CD14-positive monocyte (primary cell): Measurements from ENCODE around the gene TMEM169. TPM values are rescaled to one million over a fixed set of nuclear protein-coding genes. Genes with fewer than 3 reads are reported as not detected.

Source experiments
- DNase-seq, 3 donors: peaks; one replicate each; pipeline ENCODE4 v3.0.0-alpha.2; 2011 to 2022
- H2AFZ ChIP-seq: 2 replicates; pipeline ENCODE4 v1.6.0; 2012; ENCODE audit warnings: mild to moderate bottlenecking, low read depth, low read length, inconsistent platforms; ENCODE audit not compliant: insufficient read depth, poor library complexity, severe bottlenecking
- H3K27ac ChIP-seq, 2 donors: 1 replicate in 1 of 2; 2 replicates in 1 of 2; pipeline ENCODE4 v1.5.1; 2012 to 2013; ENCODE audit warnings: low read length in 2 of 2, control low read depth in 1 of 2, inconsistent platforms in 1 of 2, low read depth in 1 of 2, mild to moderate bottlenecking in 1 of 2
- H3K27me3 ChIP-seq, 2 donors: one replicate each; pipeline versions ENCODE4 v1.6.0 to v1.6.1; 2011 to 2013; ENCODE audit warnings: low read length in 2 of 2; ENCODE audit not compliant: control insufficient read depth in 2 of 2, insufficient read depth in 2 of 2
- H3K36me3 ChIP-seq, 2 donors: replicated peaks in 1 of 2; 1 replicate in 1 of 2; 2 replicates in 1 of 2; pipeline versions ENCODE4 v1.5.1 to v1.6.1; 2012 to 2013; ENCODE audit warnings: low read length in 2 of 2, control low read depth in 1 of 2, inconsistent platforms in 1 of 2, mild to moderate bottlenecking in 1 of 2; ENCODE audit not compliant: insufficient read depth in 2 of 2, control insufficient read depth in 1 of 2
- H3K4me1 ChIP-seq, 2 donors: 1 replicate in 1 of 2; 2 replicates in 1 of 2; pipeline versions ENCODE4 v1.5.1 to v1.6.1; 2012 to 2013; ENCODE audit warnings: low read length in 2 of 2, control low read depth in 1 of 2, inconsistent platforms in 1 of 2, mild to moderate bottlenecking in 1 of 2, moderate library complexity in 1 of 2; ENCODE audit not compliant: insufficient read depth in 2 of 2, control insufficient read depth in 1 of 2
- H3K4me2 ChIP-seq: replicated peaks from 2 replicates; pipeline ENCODE3; 2012; ENCODE audit warnings: low read length, moderate library complexity, mild to moderate bottlenecking; ENCODE audit not compliant: poor library complexity, severe bottlenecking; ENCODE audit errors: extremely low read depth
- H3K4me3 ChIP-seq, 3 experiments: fragments of 200-600 bp in 1 of 3; sonication (generic) in 1 of 3; replicated peaks in 1 of 3; 1 replicate in 2 of 3; 2 replicates in 1 of 3; pipeline ENCODE4 v1.5.1; 2011 to 2013; ENCODE audit warnings: low read length in 3 of 3, mild to moderate bottlenecking in 3 of 3, control low read depth in 2 of 3, low read depth in 2 of 3, inconsistent platforms in 1 of 3, moderate library complexity in 1 of 3
- H3K79me2 ChIP-seq: 2 replicates; pipeline ENCODE4 v1.6.0; 2012; ENCODE audit warnings: mild to moderate bottlenecking, control low read depth, inconsistent platforms, low read length, moderate library complexity; ENCODE audit not compliant: insufficient read depth
- H3K9ac ChIP-seq: 2 replicates; pipeline ENCODE4 v1.6.0; 2017; ENCODE audit warnings: low read length, mild to moderate bottlenecking; ENCODE audit not compliant: insufficient read depth, poor library complexity, severe bottlenecking
- H3K9me3 ChIP-seq, 2 donors: replicated peaks in 1 of 2; 1 replicate in 1 of 2; 2 replicates in 1 of 2; pipeline versions ENCODE4 v1.5.1 to v1.6.1; 2012 to 2013; ENCODE audit warnings: low read length in 2 of 2, control low read depth in 1 of 2; ENCODE audit not compliant: control insufficient read depth in 1 of 2, insufficient read depth in 1 of 2
- H4K20me1 ChIP-seq: 2 replicates; pipeline ENCODE4 v1.6.0; 2012; ENCODE audit warnings: mild to moderate bottlenecking, low read length, control low read depth, moderate library complexity; ENCODE audit not compliant: insufficient read depth
- H3K27ac Mint-ChIP-seq, 7 donors: one replicate each; pipeline ENCODE4 v1.8.0; 2020; ENCODE audit warnings: mild to moderate bottlenecking in 7 of 7, mixed read lengths in 7 of 7, moderate library complexity in 6 of 7, inconsistent platforms in 2 of 7
- H3K27me3 Mint-ChIP-seq, 3 donors: one replicate each; pipeline ENCODE4 v1.8.0; 2021 to 2022; ENCODE audit warnings: low read depth in 3 of 3, mild to moderate bottlenecking in 3 of 3, mixed read lengths in 3 of 3, moderate library complexity in 3 of 3, inconsistent platforms in 1 of 3
- H3K36me3 Mint-ChIP-seq, 2 donors: one replicate each; pipeline ENCODE4 v1.8.0; 2020; ENCODE audit warnings: mixed read lengths in 2 of 2, inconsistent platforms in 1 of 2, mild to moderate bottlenecking in 1 of 2
- H3K4me1 Mint-ChIP-seq: one replicate; pipeline ENCODE4 v1.8.0; 2020; ENCODE audit warnings: mild to moderate bottlenecking, mixed read lengths
- H3K4me3 Mint-ChIP-seq, 2 donors: one replicate each; pipeline ENCODE4 v1.8.0; 2020; ENCODE audit warnings: mild to moderate bottlenecking in 2 of 2, mixed read lengths in 2 of 2, moderate library complexity in 1 of 2
- H3K9me3 Mint-ChIP-seq, 7 donors: one replicate each; pipeline ENCODE4 v1.8.0; 2020 to 2022; ENCODE audit warnings: mixed read lengths in 7 of 7, mild to moderate bottlenecking in 6 of 7, moderate library complexity in 6 of 7, inconsistent platforms in 2 of 7
- CTCF ChIP-seq: fragments of 200-600 bp; IDR thresholded peaks from one replicate; pipeline ENCODE4 v1.8.0; 2022; ENCODE audit warnings: antibody characterized with exemption, mild to moderate bottlenecking
- WGBS: methylation state at CpG from one replicate; pipeline ENCODE4 v1.1.5; 2013; ENCODE audit warnings: missing lambda C conversion rate; ENCODE audit not compliant: insufficient coverage; 5-methylcytosine and 5-hydroxymethylcytosine counted together
- intact Hi-C, 2 donors: fragments of 100-400 bp; cut with micrococcal nuclease; formaldehyde crosslinking; loops; one replicate each; pipeline versions ENCODE4 v1.15.0 to v1.15.1; 2023
- polyA plus RNA-seq, 3 donors: library from polyadenylated mRNA; depleted of rRNA in 1 of 3; unstranded in 2 of 3; stranded (reverse) in 1 of 3; fragments of 300-500 nt in 2 of 3; fragments of >200 nt in 1 of 3; fragmentation: Illumina TruSeq in 2 of 3; gene quantifications; 1 replicate in 2 of 3; 2 replicates in 1 of 3; pipeline ENCODE4 v1.2.3, GENCODE V29; 2012 to 2021

TMEM169 gene
- polyA plus RNA-seq, 3 donors, result 0.24 to 0.92 (median 0.74) TPM

GRCh38 chr2:216043949-216044348 is 37.8 kb upstream of the TMEM169 start:
- Histone ChIP-seq H3K4me3 (no peak overlapping the region), H3K4me1 (no peaks in the 10 kb centered on the region), H3K27ac (no peak overlapping the region), H3K9me3 (no peaks in the 10 kb centered on the region), H3K79me2 (no peaks in the 10 kb centered on the region), H3K4me2 (no peak overlapping the region), H3K36me3 (peaks cover 16 to 75% of the 10 kb centered on the region in 2 donors), H3K27me3 (no peaks in the 10 kb centered on the region), H3K9ac (no peak overlapping the region), H4K20me1 (no peaks in the 10 kb centered on the region), H2AFZ (no peak overlapping the region)
- Mint-ChIP-seq H3K4me3 (no peak overlapping the region), H3K27ac (no peak overlapping the region), H3K36me3 (peaks cover 50 to 52% of the 10 kb centered on the region in 2 donors), H3K4me1 (no peaks in the 10 kb centered on the region), H3K27me3 (peaks cover 0 to 2% (median 0%) of the 10 kb centered on the region in 3 donors), H3K9me3 (no peaks in the 10 kb centered on the region)
- no peak for DNase-seq
- 100% methylated on average over 2 of the region's 5 CpGs for WGBS
- no peak for TF ChIP-seq CTCF
- intact Hi-C loops, result no loop called here

- Mint-ChIP-seq H3K27ac (peak overlapping the region in 1 of 7 donors; percentile 50), H3K4me3 (no peak overlapping the region), H3K4me1 (no peaks in the 10 kb centered on the region), H3K27me3 (peaks cover 0 to 2% (median 0%) of the 10 kb centered on the region in 3 donors), H3K9me3 (no peaks in the 10 kb centered on the region), H3K36me3 (peaks cover 48 to 52% of the 10 kb centered on the region in 2 donors)
- Histone ChIP-seq H2AFZ (no peak overlapping the region), H4K20me1 (no peaks in the 10 kb centered on the region), H3K27me3 (no peaks in the 10 kb centered on the region), H3K4me3 (no peak overlapping the region), H3K4me1 (no peaks in the 10 kb centered on the region), H3K9ac (no peak overlapping the region), H3K9me3 (no peaks in the 10 kb centered on the region), H3K36me3 (peaks cover 19 to 72% of the 10 kb centered on the region in 2 donors), H3K27ac (no peak overlapping the region), H3K79me2 (no peaks in the 10 kb centered on the region), H3K4me2 (no peak overlapping the region)
- TF ChIP-seq CTCF, result no peak
- 100% methylated on average over 2 of the region's 5 CpGs for WGBS
- no peak for DNase-seq
- intact Hi-C loops, result no loop called here
Measured at GRCh38 chr2:216044883-216045486, 36.7 kb upstream of the TMEM169 start.
